T-helper 17 cell (primary cell): Measurements from ENCODE around the gene TRAPPC10. TPM values are rescaled to one million over a fixed set of nuclear protein-coding genes. Genes with fewer than 3 reads are reported as not detected.

Source experiments
- ATAC-seq: fragments of 150-1000 bp; cut with Tn5 transposase; 2 replicates; pipeline ENCODE4 v1.10.0; 2021; ENCODE audit warnings: mild to moderate bottlenecking, moderate library complexity
- DNase-seq, 3 donors: peaks; one replicate each; pipeline versions ENCODE4 v3.0.0 to v3.0.0-alpha.2; 2020 to 2021
- H3K9me3 ChIP-seq: one replicate; pipeline ENCODE4 v1.7.0; 2013; ENCODE audit warnings: low read length, mild to moderate bottlenecking; ENCODE audit not compliant: control insufficient read depth, poor library complexity, severe bottlenecking
- H3K27ac Mint-ChIP-seq: one replicate; pipeline ENCODE4 v1.8.0; 2022; ENCODE audit warnings: mild to moderate bottlenecking, moderate library complexity, mixed read lengths
- H3K27me3 Mint-ChIP-seq: one replicate; pipeline ENCODE4 v1.8.0; 2022; ENCODE audit warnings: mixed read lengths
- H3K36me3 Mint-ChIP-seq: one replicate; pipeline ENCODE4 v1.8.0; 2022; ENCODE audit warnings: low read depth, mixed read lengths
- H3K4me1 Mint-ChIP-seq: one replicate; pipeline ENCODE4 v1.8.0; 2022; ENCODE audit warnings: mild to moderate bottlenecking, mixed read lengths
- H3K4me3 Mint-ChIP-seq: one replicate; pipeline ENCODE4 v1.8.0; 2022; ENCODE audit warnings: mild to moderate bottlenecking, moderate library complexity, mixed read lengths
- total RNA-seq, 4 donors: library from RNA in 2 of 4; stranded (reverse) in 2 of 4; gene quantifications; one replicate each; pipeline ENCODE4 v1.2.3 and lab custom pipeline; 2022 to 2026

Gene TRAPPC10
- total RNA-seq, 2 donors from 2014 or later, result 107 to 122 TPM

- H3K9me3 ChIP-seq, result no peaks in the 10 kb centered on the region
- Mint-ChIP-seq H3K27me3 (no peaks in the 10 kb centered on the region), H3K27ac (no peak overlapping the region), H3K36me3 (no peaks in the 10 kb centered on the region), H3K4me3 (no peak overlapping the region), H3K4me1 (peaks cover 62% of the 10 kb centered on the region)
- ATAC-seq, result no peak
- no peak for DNase-seq
These were observed 7.5 kb downstream of the TRAPPC10 start for GRCh38 chr21:44019568-44019958.

- Mint-ChIP-seq H3K27me3 (no peaks in the 10 kb centered on the region), H3K4me3 (no peak overlapping the region), H3K27ac (peak overlapping the region; percentile 89), H3K4me1 (peaks cover 68% of the 10 kb centered on the region), H3K36me3 (no peaks in the 10 kb centered on the region)
- no peaks in the 10 kb centered on the region for H3K9me3 ChIP-seq
- DNase-seq (no peak), ATAC-seq (no peak)
These were observed 8.4 kb downstream of the TRAPPC10 start for GRCh38 chr21:44020551-44020950.

- ATAC-seq, result no peak
- peak overlapping the region; percentile 89 for H3K27ac Mint-ChIP-seq
- no peak overlapping the region for H3K4me3 Mint-ChIP-seq
These were observed 9.0 kb downstream of the TRAPPC10 start for GRCh38 chr21:44021064-44021463.

GRCh38 chr21:44024257-44024656 is 12.1 kb downstream of the TRAPPC10 start:
- H3K9me3 ChIP-seq, result peaks cover 4% of the 10 kb centered on the region
- Mint-ChIP-seq H3K27me3 (no peaks in the 10 kb centered on the region), H3K27ac (no peak overlapping the region), H3K4me1 (peaks cover 67% of the 10 kb centered on the region), H3K36me3 (no peaks in the 10 kb centered on the region), H3K4me3 (no peak overlapping the region)
- DNase-seq (no peak), ATAC-seq (no peak)

More at GRCh38 chr21:44021064-44021463, 9.0 kb downstream of the TRAPPC10 start:
- H3K36me3 Mint-ChIP-seq, result no peaks in the 10 kb centered on the region
- H3K9me3 ChIP-seq, result no peaks in the 10 kb centered on the region
- H3K4me1 Mint-ChIP-seq, result peaks cover 70% of the 10 kb centered on the region
- H3K27me3 Mint-ChIP-seq, result no peaks in the 10 kb centered on the region
- no peak for DNase-seq

- peak overlapping the region; percentile 89 for H3K27ac Mint-ChIP-seq
- no peak for DNase-seq
- H3K4me1 Mint-ChIP-seq, result peaks cover 66% of the 10 kb centered on the region
These were observed 12.8 kb downstream of the TRAPPC10 start for GRCh38 chr21:44024887-44025353.

GRCh38 chr21:44027607-44028286 is 15.6 kb downstream of the TRAPPC10 start:
- H3K27ac Mint-ChIP-seq, result peak overlapping the region; percentile 89
- no peaks in the 10 kb centered on the region for H3K27me3 Mint-ChIP-seq
- H3K4me3 Mint-ChIP-seq, result no peak overlapping the region
- DNase-seq (no peak), ATAC-seq (no peak)
- H3K36me3 Mint-ChIP-seq, result no peaks in the 10 kb centered on the region
- H3K9me3 ChIP-seq, result peaks cover 4% of the 10 kb centered on the region
- H3K4me1 Mint-ChIP-seq, result peaks cover 61% of the 10 kb centered on the region

More at GRCh38 chr21:44024887-44025353, 12.8 kb downstream of the TRAPPC10 start:
- no peaks in the 10 kb centered on the region for H3K36me3 Mint-ChIP-seq
- ATAC-seq, result no peak
- H3K27me3 Mint-ChIP-seq, result no peaks in the 10 kb centered on the region
- peaks cover 4% of the 10 kb centered on the region for H3K9me3 ChIP-seq
- peak overlapping the region; percentile 71 for H3K4me3 Mint-ChIP-seq

GRCh38 chr21:44028287-44028659 is 16.2 kb downstream of the TRAPPC10 start:
- Mint-ChIP-seq H3K4me1 (peaks cover 59% of the 10 kb centered on the region), H3K36me3 (no peaks in the 10 kb centered on the region), H3K27ac (no peak overlapping the region), H3K4me3 (peak overlapping the region; percentile 62), H3K27me3 (no peaks in the 10 kb centered on the region)
- ATAC-seq, result no peak
- no peak for DNase-seq
- H3K9me3 ChIP-seq, result peaks cover 4% of the 10 kb centered on the region

GRCh38 chr21:44029460-44030087 is 17.5 kb downstream of the TRAPPC10 start:
- H3K27me3 Mint-ChIP-seq, result no peaks in the 10 kb centered on the region
- H3K4me3 Mint-ChIP-seq, result no peak overlapping the region
- no peak for ATAC-seq
- peaks cover 4% of the 10 kb centered on the region for H3K9me3 ChIP-seq
- H3K27ac Mint-ChIP-seq, result peak overlapping the region; percentile 74
- no peak for DNase-seq
- H3K36me3 Mint-ChIP-seq, result peaks cover 3% of the 10 kb centered on the region
- peaks cover 50% of the 10 kb centered on the region for H3K4me1 Mint-ChIP-seq

GRCh38 chr21:44035244-44035643 is 23.1 kb downstream of the TRAPPC10 start:
- ATAC-seq, result no peak
- no peak overlapping the region for H3K27ac Mint-ChIP-seq
- H3K36me3 Mint-ChIP-seq, result peaks cover 11% of the 10 kb centered on the region
- peaks cover 24% of the 10 kb centered on the region for H3K4me1 Mint-ChIP-seq
- no peaks in the 10 kb centered on the region for H3K27me3 Mint-ChIP-seq
- DNase-seq, result no peak
- no peak overlapping the region for H3K4me3 Mint-ChIP-seq
- no peaks in the 10 kb centered on the region for H3K9me3 ChIP-seq

GRCh38 chr21:44038063-44038462 is 26.0 kb downstream of the TRAPPC10 start:
- Mint-ChIP-seq H3K27me3 (no peaks in the 10 kb centered on the region), H3K4me1 (peaks cover 24% of the 10 kb centered on the region), H3K4me3 (peak overlapping the region; percentile 21), H3K27ac (no peak overlapping the region), H3K36me3 (peaks cover 11% of the 10 kb centered on the region)
- no peaks in the 10 kb centered on the region for H3K9me3 ChIP-seq
- ATAC-seq (no peak), DNase-seq (no peak)

GRCh38 chr21:44039828-44040227 is 27.7 kb downstream of the TRAPPC10 start:
- Mint-ChIP-seq H3K27ac (no peak overlapping the region), H3K4me3 (no peak overlapping the region), H3K36me3 (peaks cover 8% of the 10 kb centered on the region), H3K4me1 (peaks cover 24% of the 10 kb centered on the region), H3K27me3 (no peaks in the 10 kb centered on the region)
- H3K9me3 ChIP-seq, result no peaks in the 10 kb centered on the region
- DNase-seq, result no peak
- ATAC-seq, result no peak

- H3K27me3 Mint-ChIP-seq, result no peaks in the 10 kb centered on the region
- no peaks in the 10 kb centered on the region for H3K9me3 ChIP-seq
- no peak overlapping the region for H3K4me3 Mint-ChIP-seq
- peak overlapping the region; percentile 51 for H3K27ac Mint-ChIP-seq
- H3K36me3 Mint-ChIP-seq, result peaks cover 5% of the 10 kb centered on the region
- ATAC-seq (no peak), DNase-seq (no peak)
- H3K4me1 Mint-ChIP-seq, result peaks cover 19% of the 10 kb centered on the region
These were observed 31.5 kb downstream of the TRAPPC10 start for GRCh38 chr21:44043613-44044012.

GRCh38 chr21:44046734-44047133 is 34.6 kb downstream of the TRAPPC10 start:
- H3K9me3 ChIP-seq, result no peaks in the 10 kb centered on the region
- H3K4me1 Mint-ChIP-seq, result peaks cover 19% of the 10 kb centered on the region
- H3K27me3 Mint-ChIP-seq, result no peaks in the 10 kb centered on the region
- no peak overlapping the region for H3K4me3 Mint-ChIP-seq
- DNase-seq (no peak), ATAC-seq (no peak)
- no peak overlapping the region for H3K27ac Mint-ChIP-seq
- peaks cover 5% of the 10 kb centered on the region for H3K36me3 Mint-ChIP-seq
